ENCODE results near the gene RARA.

DNA sequence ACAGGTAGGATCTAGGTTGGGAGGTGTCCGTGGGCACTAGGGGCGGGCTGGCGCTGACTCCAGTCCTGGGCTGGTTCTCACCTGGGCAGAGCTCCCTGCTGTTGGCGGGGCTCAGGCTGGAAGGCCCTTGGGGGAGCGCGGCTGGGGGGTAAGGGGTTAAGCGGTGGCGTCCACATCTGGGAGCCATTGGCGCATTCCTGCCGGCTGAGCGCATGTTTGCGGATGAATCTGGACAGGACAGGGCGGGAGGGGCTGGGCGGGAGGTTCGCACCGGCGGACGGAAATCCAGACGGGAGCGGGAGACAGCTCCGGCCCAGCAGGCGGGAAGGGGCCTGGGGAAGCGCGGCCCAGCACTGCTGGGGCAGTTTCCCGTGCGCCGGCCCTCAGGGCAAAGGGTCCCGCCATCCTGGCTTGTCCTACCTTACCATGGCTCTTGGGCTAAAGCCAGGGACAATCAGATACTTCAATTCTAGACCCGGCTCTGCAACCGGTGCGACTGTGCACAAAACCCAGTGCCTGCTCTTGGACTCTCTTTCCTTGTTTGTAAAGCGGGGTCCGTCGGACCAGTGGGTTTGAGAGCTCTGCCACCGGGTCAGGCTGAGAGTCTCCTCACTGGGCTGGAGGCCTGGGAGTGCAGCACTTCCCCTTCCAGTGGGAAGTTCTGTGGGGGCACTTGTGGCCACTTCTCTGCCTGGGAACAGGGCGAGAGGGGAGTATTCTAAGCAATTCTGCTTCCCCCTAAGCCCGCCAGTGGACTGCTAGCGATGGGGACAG, 7.8 kb downstream of the RARA start:
- TF ChIP-seq EZH2 (IDR thresholded peaks at IDR 0.05; ENCODE audit: borderline replicate concordance, low read depth, low read length, severe bottlenecking): no peak
- TF ChIP-seq, protein P1, sequence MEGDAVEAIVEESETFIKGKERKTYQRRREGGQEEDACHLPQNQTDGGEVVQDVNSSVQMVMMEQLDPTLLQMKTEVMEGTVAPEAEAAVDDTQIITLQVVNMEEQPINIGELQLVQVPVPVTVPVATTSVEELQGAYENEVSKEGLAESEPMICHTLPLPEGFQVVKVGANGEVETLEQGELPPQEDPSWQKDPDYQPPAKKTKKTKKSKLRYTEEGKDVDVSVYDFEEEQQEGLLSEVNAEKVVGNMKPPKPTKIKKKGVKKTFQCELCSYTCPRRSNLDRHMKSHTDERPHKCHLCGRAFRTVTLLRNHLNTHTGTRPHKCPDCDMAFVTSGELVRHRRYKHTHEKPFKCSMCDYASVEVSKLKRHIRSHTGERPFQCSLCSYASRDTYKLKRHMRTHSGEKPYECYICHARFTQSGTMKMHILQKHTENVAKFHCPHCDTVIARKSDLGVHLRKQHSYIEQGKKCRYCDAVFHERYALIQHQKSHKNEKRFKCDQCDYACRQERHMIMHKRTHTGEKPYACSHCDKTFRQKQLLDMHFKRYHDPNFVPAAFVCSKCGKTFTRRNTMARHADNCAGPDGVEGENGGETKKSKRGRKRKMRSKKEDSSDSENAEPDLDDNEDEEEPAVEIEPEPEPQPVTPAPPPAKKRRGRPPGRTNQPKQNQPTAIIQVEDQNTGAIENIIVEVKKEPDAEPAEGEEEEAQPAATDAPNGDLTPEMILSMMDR (IDR thresholded peaks at IDR 0.05; ENCODE audit: borderline replicate concordance, extremely low read depth, low read length, poor library complexity, severe bottlenecking): no peak
